AG20443 (cell line): ENCODE results near the gene SLC6A18.

ENCODE experiments used
- DNase-seq: peaks from one replicate; pipeline ENCODE4 v3.0.0; 2012; ENCODE audit warnings: low spot score, mixed read lengths

The SLC6A18 gene

DNA sequence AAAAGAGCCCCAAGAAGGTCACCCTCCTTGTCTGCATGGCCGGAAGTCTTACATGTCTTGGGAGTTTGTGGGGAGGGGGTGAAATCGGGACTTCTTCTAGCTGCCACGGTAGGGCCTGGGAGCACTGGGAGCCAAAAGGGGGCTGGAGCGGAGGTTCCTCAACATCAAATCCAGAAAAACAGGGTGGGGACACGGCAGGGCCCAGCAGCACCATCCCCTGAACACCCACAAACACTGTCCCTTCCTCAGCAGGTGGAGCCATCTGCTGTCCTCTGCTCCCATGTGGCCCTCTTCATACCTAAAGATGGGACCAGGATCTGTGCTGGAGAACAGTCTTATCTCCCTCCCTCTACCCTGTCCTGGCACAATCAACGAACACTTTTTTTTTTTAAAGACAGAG is 67.0 kb downstream of the SLC6A18 start:
- no peak for DNase-seq

- DNase-seq, result no peak
Observed at GRCh38 chr5:1292846-1293415, 67.8 kb downstream of the SLC6A18 start.

DNA sequence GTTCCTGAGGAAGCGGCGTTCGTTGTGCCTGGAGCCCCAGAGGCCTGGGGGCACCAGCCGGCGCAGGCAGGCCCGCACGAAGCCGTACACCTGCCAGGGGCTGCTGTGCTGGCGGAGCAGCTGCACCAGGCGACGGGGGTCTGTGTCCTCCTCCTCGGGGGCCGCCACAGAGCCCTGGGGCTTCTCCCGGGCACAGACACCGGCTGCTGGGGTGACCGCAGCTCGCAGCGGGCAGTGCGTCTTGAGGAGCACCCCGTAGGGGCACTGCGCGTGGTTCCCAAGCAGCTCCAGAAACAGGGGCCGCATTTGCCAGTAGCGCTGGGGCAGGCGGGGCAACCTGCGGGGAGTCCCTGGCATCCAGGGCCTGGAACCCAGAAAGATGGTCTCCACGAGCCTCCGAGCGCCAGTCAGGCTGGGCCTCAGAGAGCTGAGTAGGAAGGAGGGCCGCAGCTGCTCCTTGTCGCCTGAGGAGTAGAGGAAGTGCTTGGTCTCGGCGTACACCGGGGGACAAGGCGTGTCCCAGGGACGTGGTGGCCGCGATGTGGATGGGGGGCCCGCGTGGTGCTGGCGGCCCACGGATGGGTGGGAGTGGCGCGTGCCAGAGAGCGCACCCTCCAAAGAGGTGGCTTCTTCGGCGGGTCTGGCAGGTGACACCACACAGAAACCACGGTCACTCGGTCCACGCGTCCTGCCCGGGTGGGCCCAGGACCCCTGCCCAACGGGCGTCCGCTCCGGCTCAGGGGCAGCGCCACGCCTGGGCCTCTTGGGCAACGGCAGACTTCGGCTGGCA is 68.4 kb downstream of the SLC6A18 start:
- DNase-seq, result no peak

- DNase-seq, result no peak
Observed at GRCh38 chr5:1294206-1294834, 69.1 kb downstream of the SLC6A18 start.

DNA sequence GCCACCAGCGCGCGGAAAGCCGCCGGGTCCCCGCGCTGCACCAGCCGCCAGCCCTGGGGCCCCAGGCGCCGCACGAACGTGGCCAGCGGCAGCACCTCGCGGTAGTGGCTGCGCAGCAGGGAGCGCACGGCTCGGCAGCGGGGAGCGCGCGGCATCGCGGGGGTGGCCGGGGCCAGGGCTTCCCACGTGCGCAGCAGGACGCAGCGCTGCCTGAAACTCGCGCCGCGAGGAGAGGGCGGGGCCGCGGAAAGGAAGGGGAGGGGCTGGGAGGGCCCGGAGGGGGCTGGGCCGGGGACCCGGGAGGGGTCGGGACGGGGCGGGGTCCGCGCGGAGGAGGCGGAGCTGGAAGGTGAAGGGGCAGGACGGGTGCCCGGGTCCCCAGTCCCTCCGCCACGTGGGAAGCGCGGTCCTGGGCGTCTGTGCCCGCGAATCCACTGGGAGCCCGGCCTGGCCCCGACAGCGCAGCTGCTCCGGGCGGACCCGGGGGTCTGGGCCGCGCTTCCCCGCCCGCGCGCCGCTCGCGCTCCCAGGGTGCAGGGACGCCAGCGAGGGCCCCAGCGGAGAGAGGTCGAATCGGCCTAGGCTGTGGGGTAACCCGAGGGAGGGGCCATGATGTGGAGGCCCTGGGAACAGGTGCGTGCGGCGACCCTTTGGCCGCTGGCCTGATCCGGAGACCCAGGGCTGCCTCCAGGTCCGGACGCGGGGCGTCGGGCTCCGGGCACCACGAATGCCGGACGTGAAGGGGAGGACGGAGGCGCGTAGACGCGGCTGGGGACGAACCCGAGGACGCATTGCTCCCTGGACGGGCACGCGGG is 69.9 kb downstream of the SLC6A18 start, which contains the start of gene TERT:
Gene TERT, minus strand, starts transcription at position 234 of the 815 bp plus-strand sequence. Its CDS starts 79 bp downstream, at position 155.
- DNase-seq, result no peak

GRCh38 chr5:1295650-1296037 is 70.5 kb downstream of the SLC6A18 start:
- no peak for DNase-seq
